MM.1S (cell line): ENCODE results near the gene MYH6.

ENCODE experiments used
- CTCF ChIP-seq: fragments of 300-600 bp; sonication (generic); IDR thresholded peaks from 2 replicates; pipeline ENCODE4 v1.5.1; 2016; ENCODE audit warnings: antibody characterized with exemption, low read length, mixed read lengths
- EZH2 ChIP-seq: fragments of 300-600 bp; sonication (generic); optimal IDR thresholded peaks from 2 replicates; pipeline ENCODE3; 2017; ENCODE audit warnings: low read depth, mild to moderate bottlenecking, antibody characterized with exemption, low read length, mixed read lengths

DNA sequence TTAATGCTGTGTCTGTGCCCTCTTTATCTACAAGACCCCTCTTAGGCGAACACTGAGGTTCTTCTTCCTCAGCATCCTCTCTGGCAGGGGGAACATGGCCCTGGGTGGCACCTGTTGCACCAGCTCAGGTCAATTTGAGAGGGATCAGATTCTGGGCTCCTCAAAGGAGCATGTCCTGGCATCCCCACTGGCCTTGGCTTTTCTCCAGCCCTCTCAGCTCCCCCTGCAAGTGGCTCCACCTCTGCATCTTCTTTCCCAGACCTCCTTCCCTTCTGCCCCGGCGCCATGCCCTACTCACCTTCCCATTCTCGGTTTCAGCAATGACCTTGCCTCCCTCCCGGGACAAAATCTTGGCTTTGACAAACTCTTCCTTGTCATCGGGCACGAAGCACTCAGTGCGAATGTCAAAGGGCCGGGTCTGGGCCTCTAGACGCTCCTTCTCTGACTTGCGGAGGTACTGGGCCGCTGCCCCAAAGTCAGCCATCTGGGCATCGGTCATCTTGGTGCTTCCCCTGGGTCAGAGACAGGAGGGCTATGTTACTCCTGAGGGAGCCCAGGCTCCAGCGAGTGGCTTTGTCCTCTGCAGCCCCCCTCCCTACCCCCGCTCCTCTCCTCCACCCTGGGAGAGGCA lies 1.2 kb downstream of the MYH6 start:
- TF ChIP-seq CTCF = no peak
- no peak for TF ChIP-seq EZH2
